Gastrocnemius medialis (tissue), 4 donors: ENCODE data around the gene APP.

Source experiments
- POLR2A ChIP-seq, 2 donors: fragments of 450-650 bp; IDR thresholded peaks; one replicate each; pipeline ENCODE4 v1.6.1; 2017; ENCODE audit warnings: antibody characterized with exemption in 2 of 2, mild to moderate bottlenecking in 2 of 2, moderate library complexity in 2 of 2
- TF ChIP-seq, protein P1 (sequence below), 5 experiments: fragments of 450-650 bp in 3 of 5; fragments of 200-600 bp in 2 of 5; sonication (generic) in 2 of 5; IDR thresholded peaks in 4 of 5; conservative IDR thresholded peaks in 1 of 5; 1 replicate in 4 of 5; 2 replicates in 1 of 5; pipeline ENCODE4 v1.5.1; 2016 to 2019; ENCODE audit warnings: antibody characterized with exemption in 5 of 5, mild to moderate bottlenecking in 3 of 5, moderate library complexity in 3 of 5

DNA sequence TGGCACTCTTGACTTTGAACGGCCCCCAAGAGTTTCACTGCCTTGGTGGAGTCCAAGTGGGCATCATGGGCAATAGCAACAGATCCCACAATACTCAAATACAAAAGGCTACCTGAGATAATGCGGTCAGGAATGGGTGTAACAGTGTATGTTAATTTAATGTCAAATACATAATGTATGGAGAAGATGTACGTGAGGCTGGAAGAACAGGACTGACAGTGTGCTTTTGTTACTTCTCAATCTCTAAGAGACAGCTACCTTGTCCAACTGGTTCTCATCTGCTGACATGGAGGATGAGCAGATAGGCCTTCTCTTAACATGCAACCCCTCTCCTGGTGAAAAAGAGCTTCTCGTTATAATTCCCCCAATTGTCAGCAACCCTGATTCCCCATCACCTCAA is 167.2 kb downstream of the APP start:
- TF ChIP-seq, protein P1, sequence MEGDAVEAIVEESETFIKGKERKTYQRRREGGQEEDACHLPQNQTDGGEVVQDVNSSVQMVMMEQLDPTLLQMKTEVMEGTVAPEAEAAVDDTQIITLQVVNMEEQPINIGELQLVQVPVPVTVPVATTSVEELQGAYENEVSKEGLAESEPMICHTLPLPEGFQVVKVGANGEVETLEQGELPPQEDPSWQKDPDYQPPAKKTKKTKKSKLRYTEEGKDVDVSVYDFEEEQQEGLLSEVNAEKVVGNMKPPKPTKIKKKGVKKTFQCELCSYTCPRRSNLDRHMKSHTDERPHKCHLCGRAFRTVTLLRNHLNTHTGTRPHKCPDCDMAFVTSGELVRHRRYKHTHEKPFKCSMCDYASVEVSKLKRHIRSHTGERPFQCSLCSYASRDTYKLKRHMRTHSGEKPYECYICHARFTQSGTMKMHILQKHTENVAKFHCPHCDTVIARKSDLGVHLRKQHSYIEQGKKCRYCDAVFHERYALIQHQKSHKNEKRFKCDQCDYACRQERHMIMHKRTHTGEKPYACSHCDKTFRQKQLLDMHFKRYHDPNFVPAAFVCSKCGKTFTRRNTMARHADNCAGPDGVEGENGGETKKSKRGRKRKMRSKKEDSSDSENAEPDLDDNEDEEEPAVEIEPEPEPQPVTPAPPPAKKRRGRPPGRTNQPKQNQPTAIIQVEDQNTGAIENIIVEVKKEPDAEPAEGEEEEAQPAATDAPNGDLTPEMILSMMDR (IDR thresholded peaks at IDR 0.05 in 4 of 5, conservative IDR thresholded peaks at IDR 0.05 in 1 of 5), result no peak
- no peak for TF ChIP-seq POLR2A (IDR thresholded peaks at IDR 0.05)
